SK-N-MC (cell line): Measurements from ENCODE around the gene AKT1.

Experiments used
- EZH2 ChIP-seq: fragments of 200-600 bp; sonication (generic); IDR thresholded peaks from one replicate; pipeline ENCODE4 v1.6.1; 2017; ENCODE audit warnings: antibody characterized with exemption
- POLR2AphosphoS5 ChIP-seq: IDR thresholded peaks from 2 replicates; pipeline ENCODE4 v1.6.1; 2012; ENCODE audit warnings: mild to moderate bottlenecking, low read depth, low read length, borderline replicate concordance

DNA sequence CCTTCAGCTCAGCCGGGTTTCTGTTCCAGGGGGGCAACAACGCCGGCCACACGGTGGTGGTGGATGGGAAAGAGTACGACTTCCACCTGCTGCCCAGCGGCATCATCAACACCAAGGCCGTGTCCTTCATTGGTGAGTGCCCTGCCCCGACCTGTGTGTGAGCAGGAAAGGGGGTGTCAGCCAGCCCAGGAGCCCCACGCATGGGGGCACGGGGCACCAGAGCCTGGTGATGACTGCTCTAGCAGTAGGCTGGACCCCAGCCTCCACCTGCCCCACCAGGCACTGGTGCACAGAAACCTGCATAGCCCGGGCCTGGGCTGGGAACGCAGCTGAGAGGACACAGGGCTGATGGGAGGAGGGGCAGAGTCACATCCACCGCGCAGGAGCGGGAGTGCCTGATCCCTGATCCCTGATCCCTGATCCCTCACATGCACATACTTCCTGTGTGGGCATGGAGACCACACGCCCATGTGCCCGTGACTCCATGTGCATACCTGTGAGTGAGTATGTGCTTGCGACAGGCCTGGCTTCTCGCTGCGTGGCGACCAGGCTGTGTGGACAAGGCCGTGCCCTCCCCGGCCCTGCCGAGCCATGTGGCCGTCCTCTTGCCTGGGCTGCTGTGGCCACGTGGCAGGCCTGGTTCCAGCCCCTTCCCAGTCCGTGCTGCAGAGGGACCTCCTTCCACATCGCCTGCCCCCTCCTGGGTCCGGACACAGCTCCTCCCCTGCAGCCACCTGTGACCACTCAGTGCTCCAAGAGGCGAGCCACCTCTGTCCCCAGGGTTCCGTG is 60.4 kb downstream of the AKT1 start:
- TF ChIP-seq EZH2 (no peak), POLR2AphosphoS5 (no peak)
